H9 (cell line): ENCODE measurements around the gene DPM2. TPM values are rescaled to one million over a fixed set of nuclear protein-coding genes. Genes with fewer than 3 reads are reported as not detected.

ENCODE experiments used
- DNase-seq: peaks from one replicate; pipeline ENCODE4 v3.0.0-alpha.2; 2017
- H2AFZ ChIP-seq: one replicate; pipeline ENCODE4 v1.6.1; 2013; ENCODE audit warnings: mild to moderate bottlenecking, low read length, control low read depth, moderate library complexity
- H2AK5ac ChIP-seq: 2 replicates; pipeline ENCODE4 v1.6.1; 2013; ENCODE audit warnings: low read length, control low read depth, mixed read lengths; ENCODE audit not compliant: insufficient read length
- H2BK120ac ChIP-seq: one replicate; pipeline ENCODE4 v1.6.1; 2013; ENCODE audit warnings: low read depth, mild to moderate bottlenecking, low read length, control low read depth, inconsistent platforms; ENCODE audit not compliant: poor library complexity, severe bottlenecking
- H2BK12ac ChIP-seq: 2 replicates; pipeline ENCODE4 v1.6.1; 2013; ENCODE audit warnings: low read length, control low read depth, mixed read lengths, low read depth; ENCODE audit not compliant: insufficient read length
- H2BK15ac ChIP-seq: 2 replicates; pipeline ENCODE4 v1.6.1; 2013; ENCODE audit warnings: low read depth, low read length, control low read depth
- H2BK20ac ChIP-seq: one replicate; pipeline ENCODE4 v1.6.1; 2013; ENCODE audit warnings: low read depth, mild to moderate bottlenecking, low read length, control low read depth, inconsistent platforms; ENCODE audit not compliant: poor library complexity, severe bottlenecking
- H2BK5ac ChIP-seq: 2 replicates; pipeline ENCODE4 v1.6.1; 2013; ENCODE audit warnings: low read length, control low read depth, mixed read lengths; ENCODE audit not compliant: insufficient read length
- H3K14ac ChIP-seq: 2 replicates; pipeline ENCODE4 v1.6.1; 2013; ENCODE audit warnings: low read length, control low read depth; ENCODE audit not compliant: insufficient read depth
- H3K18ac ChIP-seq: 2 replicates; pipeline ENCODE4 v1.6.1; 2013; ENCODE audit warnings: low read depth, mild to moderate bottlenecking, mixed read lengths, low read length, control low read depth; ENCODE audit not compliant: insufficient read length
- H3K23ac ChIP-seq: 2 replicates; pipeline ENCODE4 v1.6.1; 2013; ENCODE audit warnings: low read length, control low read depth, mixed read lengths, low read depth; ENCODE audit not compliant: insufficient read length
- H3K23me2 ChIP-seq: 2 replicates; pipeline ENCODE4 v1.6.1; 2013; ENCODE audit warnings: low read depth, mild to moderate bottlenecking, mixed read lengths, low read length, control low read depth; ENCODE audit not compliant: insufficient read length, poor library complexity, severe bottlenecking
- H3K27ac ChIP-seq: 2 replicates; pipeline ENCODE4 v1.5.1; 2013; ENCODE audit warnings: low read length, control low read depth, mixed read lengths, low read depth; ENCODE audit not compliant: insufficient read length
- H3K27me3 ChIP-seq: 2 replicates; pipeline ENCODE4 v1.6.1; 2013; ENCODE audit warnings: low read length, control low read depth, inconsistent platforms; ENCODE audit not compliant: insufficient read depth
- H3K4ac ChIP-seq: 2 replicates; pipeline ENCODE4 v1.6.1; 2013; ENCODE audit warnings: low read depth, mild to moderate bottlenecking, control low read depth, inconsistent platforms, low read length, moderate library complexity
- H3K4me1 ChIP-seq: 2 replicates; pipeline ENCODE4 v1.6.1; 2013; ENCODE audit warnings: low read length, control low read depth, inconsistent platforms; ENCODE audit not compliant: insufficient read depth
- H3K4me2 ChIP-seq: 2 replicates; pipeline ENCODE4 v1.6.1; 2013; ENCODE audit warnings: low read length, control low read depth, mixed read lengths; ENCODE audit not compliant: insufficient read length, insufficient read depth
- H3K56ac ChIP-seq: 2 replicates; pipeline ENCODE4 v1.6.1; 2013; ENCODE audit warnings: low read depth, mild to moderate bottlenecking, mixed read lengths, low read length, control low read depth; ENCODE audit not compliant: insufficient read length
- H3K79me1 ChIP-seq: 2 replicates; pipeline ENCODE4 v1.6.1; 2013; ENCODE audit warnings: low read depth, mild to moderate bottlenecking, moderate library complexity, low read length, control low read depth, inconsistent platforms; ENCODE audit not compliant: insufficient read depth, poor library complexity, severe bottlenecking
- H3K79me2 ChIP-seq: 2 replicates; pipeline ENCODE4 v1.6.1; 2013; ENCODE audit warnings: low read length, control low read depth, inconsistent platforms; ENCODE audit not compliant: insufficient read depth
- H3K9ac ChIP-seq: 2 replicates; pipeline ENCODE4 v1.6.1; 2013; ENCODE audit warnings: low read length, control low read depth, mixed read lengths; ENCODE audit not compliant: insufficient read length; ENCODE audit errors: extremely low read depth
- H3K9me3 ChIP-seq: one replicate; pipeline ENCODE4 v1.6.1; 2013; ENCODE audit warnings: low read depth, low read length, inconsistent platforms; ENCODE audit not compliant: control insufficient read depth
- H3T11ph ChIP-seq: one replicate; pipeline ENCODE4 v1.6.1; 2013; ENCODE audit warnings: mild to moderate bottlenecking, low read length, control low read depth, inconsistent platforms
- H4K20me1 ChIP-seq: one replicate; pipeline ENCODE4 v1.6.1; 2013; ENCODE audit not compliant: control insufficient read depth, insufficient read length, insufficient read depth
- H4K5ac ChIP-seq: 2 replicates; pipeline ENCODE4 v1.6.1; 2013; ENCODE audit warnings: low read depth, mild to moderate bottlenecking, mixed read lengths, low read length, control low read depth; ENCODE audit not compliant: insufficient read length
- H4K8ac ChIP-seq: replicated peaks from 2 replicates; pipeline ENCODE4 v1.6.1; 2013; ENCODE audit warnings: low read length, control low read depth, mixed read lengths, low read depth; ENCODE audit not compliant: insufficient read length
- H4K91ac ChIP-seq: 2 replicates; pipeline ENCODE4 v1.6.1; 2013; ENCODE audit warnings: low read depth, mild to moderate bottlenecking, moderate library complexity, mixed read lengths, low read length, control low read depth; ENCODE audit not compliant: insufficient read length
- H3K27ac Mint-ChIP-seq, 3 experiments: 2 replicates in 2 of 3; 3 replicates in 1 of 3; pipeline ENCODE4 v1.8.0; 2020 to 2021; ENCODE audit warnings: mixed read lengths in 3 of 3, mild to moderate bottlenecking in 1 of 3, moderate library complexity in 1 of 3
- H3K27me3 Mint-ChIP-seq: 2 replicates; pipeline ENCODE4 v1.8.0; 2021; ENCODE audit warnings: low read depth, mild to moderate bottlenecking, moderate library complexity, mixed read lengths
- H3K36me3 Mint-ChIP-seq, 3 experiments: 2 replicates in 2 of 3; 3 replicates in 1 of 3; pipeline ENCODE4 v1.8.0; 2020 to 2021; ENCODE audit warnings: low read depth in 3 of 3, mixed read lengths in 3 of 3; ENCODE audit not compliant: insufficient read depth in 1 of 3
- H3K4me1 Mint-ChIP-seq, 2 experiments: 2 replicates each; pipeline ENCODE4 v1.8.0; 2020; ENCODE audit warnings: mixed read lengths in 2 of 2
- H3K4me3 Mint-ChIP-seq, 2 experiments: 2 replicates in 1 of 2; 3 replicates in 1 of 2; pipeline ENCODE4 v1.8.0; 2020 to 2021; ENCODE audit warnings: mild to moderate bottlenecking in 2 of 2, mixed read lengths in 2 of 2, moderate library complexity in 1 of 2
- H3K9me3 Mint-ChIP-seq, 2 experiments: 2 replicates in 1 of 2; 3 replicates in 1 of 2; pipeline ENCODE4 v1.8.0; 2020; ENCODE audit warnings: mild to moderate bottlenecking in 2 of 2, mixed read lengths in 2 of 2, moderate library complexity in 1 of 2
- CTCF ChIP-seq: fragments of 200-600 bp; sonication (generic); conservative IDR thresholded peaks from 3 replicates; pipeline ENCODE4 v1.8.0; 2021; ENCODE audit warnings: antibody characterized with exemption, mild to moderate bottlenecking
- WGBS: extraction: QIAGEN DNeasy Blood & Tissue Kit; methylation state at CpG from one replicate; pipeline ENCODE4 v1.1.7; 2013; ENCODE audit warnings: missing lambda C conversion rate, low lambda C conversion rate, mixed read lengths; ENCODE audit not compliant: insufficient read length; ENCODE audit errors: extremely low coverage; 5-methylcytosine and 5-hydroxymethylcytosine counted together
- total RNA-seq: library from RNA; stranded (reverse); gene quantifications from 2 replicates; pipeline ENCODE4 v1.2.1, GENCODE V29; 2021

Gene DPM2
- total RNA-seq, 1 experiment from 2014 or later = 46.1 TPM

DNA sequence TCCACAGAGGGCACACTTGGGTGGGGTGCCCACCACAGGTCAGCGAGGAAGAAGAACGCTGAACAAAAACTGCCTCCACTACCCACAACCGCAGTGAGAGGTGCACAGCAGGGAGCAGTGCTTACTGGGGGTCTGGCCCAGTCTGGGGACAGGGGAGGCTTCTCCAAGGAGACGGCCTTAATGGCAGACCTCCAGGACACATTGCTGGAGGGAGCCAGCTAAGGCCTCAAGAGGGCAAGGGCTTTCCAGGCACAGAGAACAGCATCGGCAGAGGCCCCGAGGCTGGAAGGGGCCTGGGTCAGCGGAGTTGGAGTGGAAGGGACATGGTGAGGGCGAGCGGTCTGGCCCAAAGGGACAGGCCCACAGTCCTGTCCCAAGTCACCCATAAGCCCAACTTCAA, 8.3 kb upstream of the DPM2 start:
- no peak for TF ChIP-seq CTCF
- no CpG with 5 or more reads among the region's 9 CpGs for WGBS
- Mint-ChIP-seq H3K27me3 (no peaks in the 10 kb centered on the region), H3K4me1 (peaks cover 8 to 34% of the 10 kb centered on the region in 2 experiments), H3K27ac (0 out of 7 replicates have a peak overlapping the region, but pooled peaks of 1 of the 3 experiments have one; percentile 58), H3K9me3 (no peaks in the 10 kb centered on the region), H3K4me3 (no peak overlapping the region; a peak in 1 of 5 replicates), H3K36me3 (peaks cover 13 to 60% (median 42%) of the 10 kb centered on the region in 3 experiments)
- Histone ChIP-seq H4K5ac (no peak overlapping the region), H3K4me1 (no peaks in the 10 kb centered on the region), H3K79me2 (no peaks in the 10 kb centered on the region), H3T11ph (no peak overlapping the region), H2BK120ac (no peak overlapping the region), H4K91ac (no peak overlapping the region), H2AFZ (no peak overlapping the region), H3K4ac (no peak overlapping the region), H2BK5ac (no peak overlapping the region), H2AK5ac (no peak overlapping the region), H3K79me1 (no peaks in the 10 kb centered on the region), H3K9me3 (no peaks in the 10 kb centered on the region), H3K23ac (no peak overlapping the region), H3K27me3 (no peaks in the 10 kb centered on the region), H3K56ac (no peak overlapping the region), H3K18ac (no peak overlapping the region), H3K4me2 (no peak overlapping the region), H3K27ac (no peak overlapping the region), H3K23me2 (no peaks in the 10 kb centered on the region), H2BK20ac (no peak overlapping the region), H3K9ac (no peak overlapping the region), H4K8ac (no peak overlapping the region), H3K14ac (no peak overlapping the region), H2BK15ac (no peak overlapping the region), H2BK12ac (no peak overlapping the region), H4K20me1 (no peaks in the 10 kb centered on the region)
- no peak for DNase-seq
